ENCODE results near the gene CTNND1.

The CTNND1 gene

DNA sequence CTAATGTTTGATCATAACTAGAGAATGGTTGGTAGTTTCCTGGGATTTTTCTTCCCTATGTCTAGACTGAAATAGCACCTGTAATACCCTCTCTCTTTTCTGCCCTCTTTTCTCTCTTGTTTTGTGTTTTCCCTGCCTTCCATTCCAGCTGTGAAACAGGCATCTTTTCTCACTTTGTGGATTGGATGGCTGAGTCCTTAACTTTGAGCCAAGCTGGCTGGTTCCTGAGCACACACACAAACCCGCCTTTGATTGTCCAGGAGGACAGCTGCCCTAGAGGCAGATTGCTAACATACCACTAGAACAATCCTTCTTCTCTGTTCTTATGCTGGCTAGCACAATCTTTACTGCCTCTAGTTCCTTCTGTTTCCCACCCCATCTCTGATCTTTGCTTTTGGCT lies 17.7 kb downstream of the CTNND1 start:
- TF ChIP-seq CTCF (conservative IDR thresholded peaks at IDR 0.05; ENCODE audit: low read length), result peak; percentile 40
- no peak overlapping the region for H3K4me3 ChIP-seq (ENCODE audit: low read length)
- DNase-seq (ENCODE audit: low read depth), result peak; percentile 88

- TF ChIP-seq CTCF (conservative IDR thresholded peaks at IDR 0.05; ENCODE audit: low read length), result no peak
- H3K4me3 ChIP-seq (ENCODE audit: low read length), result no peak overlapping the region
- no peak for DNase-seq (ENCODE audit: low read depth)
Measured at GRCh38 chr11:57781529-57781943, 19.9 kb downstream of the CTNND1 start.

DNA sequence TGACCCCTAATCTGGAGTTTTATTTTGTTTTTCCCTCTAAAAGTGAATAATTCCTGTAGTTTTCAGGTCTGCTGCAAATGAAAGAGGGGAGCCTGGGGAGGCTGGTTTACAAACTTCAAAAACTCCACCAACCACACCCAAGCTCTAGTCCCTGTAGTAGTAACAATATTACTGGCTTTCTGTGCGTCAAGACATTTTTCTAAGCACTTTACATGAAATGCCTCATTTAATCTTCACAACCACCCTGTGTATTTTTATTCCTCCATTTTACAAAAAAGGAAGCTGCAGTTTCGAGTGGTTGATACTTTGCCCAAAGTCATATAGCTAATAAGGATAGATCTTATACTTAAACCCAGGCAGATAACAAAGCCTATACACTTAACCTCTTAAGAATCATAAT lies 23.5 kb downstream of the CTNND1 start:
- H3K4me3 ChIP-seq (ENCODE audit: low read length), result no peak overlapping the region
- DNase-seq (ENCODE audit: low read depth), result no peak
- TF ChIP-seq CTCF (conservative IDR thresholded peaks at IDR 0.05; ENCODE audit: low read length), result no peak

- peak; percentile 64 for DNase-seq (ENCODE audit: low read depth)
- TF ChIP-seq CTCF (conservative IDR thresholded peaks at IDR 0.05; ENCODE audit: low read length), result no peak
- no peak overlapping the region for H3K4me3 ChIP-seq (ENCODE audit: low read length)
Measured at GRCh38 chr11:57786436-57786835, 24.8 kb downstream of the CTNND1 start.

DNA sequence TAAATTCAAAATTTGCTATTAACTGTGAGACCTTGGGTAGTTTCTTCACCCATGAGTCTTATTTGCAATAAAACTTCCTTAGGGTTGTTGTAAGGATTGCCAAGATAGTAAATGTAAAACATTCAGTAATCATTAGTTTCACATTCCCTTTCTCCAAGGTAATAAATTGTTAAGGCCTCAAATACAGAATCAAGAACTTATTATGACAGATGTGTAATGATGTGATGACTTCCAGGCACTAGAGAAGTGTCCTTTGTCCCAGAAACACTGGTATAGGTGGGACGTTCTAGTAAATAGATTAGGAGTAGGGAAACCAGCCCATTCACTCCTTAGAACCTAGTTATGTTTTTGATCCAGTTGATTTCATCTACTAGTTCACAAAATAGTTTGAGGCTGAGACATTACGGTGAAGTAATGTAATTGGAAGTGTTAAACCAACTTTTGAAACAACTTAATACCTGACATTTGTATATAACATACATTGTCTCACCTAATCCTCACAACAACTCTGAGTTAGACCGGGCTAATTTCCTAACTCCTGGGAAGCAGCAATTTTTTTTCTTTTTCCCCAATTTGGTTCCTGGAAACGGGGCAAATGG lies 25.5 kb downstream of the CTNND1 start:
- no peak for DNase-seq (ENCODE audit: low read depth)
- H3K4me3 ChIP-seq (ENCODE audit: low read length), result no peak overlapping the region
- TF ChIP-seq CTCF (conservative IDR thresholded peaks at IDR 0.05; ENCODE audit: low read length), result no peak

DNA sequence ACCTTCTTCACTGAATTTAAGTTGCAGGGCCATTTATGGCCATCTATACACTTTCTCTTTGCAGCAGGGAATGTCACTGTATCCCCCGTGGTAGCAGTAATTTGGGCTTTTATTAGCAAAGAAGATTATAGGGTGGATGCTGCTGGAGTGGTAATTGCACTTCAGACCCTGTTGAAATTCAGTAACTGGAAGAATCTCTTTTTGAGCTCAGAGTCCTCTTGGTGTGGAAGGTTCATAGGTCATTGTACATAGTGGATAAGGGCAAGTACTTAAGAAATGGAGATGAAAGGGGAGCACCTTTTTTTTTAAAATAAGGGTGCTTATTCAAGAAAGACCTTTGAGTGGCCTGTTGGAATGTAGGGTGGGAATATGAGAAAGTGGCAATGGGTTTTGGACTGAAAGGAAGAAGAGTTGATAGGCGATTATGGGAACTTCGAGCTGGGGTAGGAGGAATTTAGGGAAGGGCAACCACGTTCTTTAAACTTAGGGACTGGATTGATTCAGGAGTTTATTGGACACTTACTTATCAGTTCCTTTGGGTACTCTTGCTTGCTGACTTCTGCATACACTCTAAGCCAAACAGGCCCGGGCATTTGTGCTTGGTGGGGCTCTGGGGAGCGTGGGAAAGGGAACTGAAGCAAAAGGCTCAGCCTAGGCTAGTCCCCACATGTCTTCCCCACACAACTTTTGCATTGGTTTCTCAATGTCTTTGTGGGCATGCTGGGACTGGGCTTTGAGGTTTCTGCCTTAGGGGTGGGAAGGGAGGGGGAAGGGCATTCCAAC lies 26.5 kb downstream of the CTNND1 start:
- H3K4me3 ChIP-seq (ENCODE audit: low read length), result no peak overlapping the region
- DNase-seq (ENCODE audit: low read depth), result peak; percentile 59
- TF ChIP-seq CTCF (conservative IDR thresholded peaks at IDR 0.05; ENCODE audit: low read length), result no peak

DNA sequence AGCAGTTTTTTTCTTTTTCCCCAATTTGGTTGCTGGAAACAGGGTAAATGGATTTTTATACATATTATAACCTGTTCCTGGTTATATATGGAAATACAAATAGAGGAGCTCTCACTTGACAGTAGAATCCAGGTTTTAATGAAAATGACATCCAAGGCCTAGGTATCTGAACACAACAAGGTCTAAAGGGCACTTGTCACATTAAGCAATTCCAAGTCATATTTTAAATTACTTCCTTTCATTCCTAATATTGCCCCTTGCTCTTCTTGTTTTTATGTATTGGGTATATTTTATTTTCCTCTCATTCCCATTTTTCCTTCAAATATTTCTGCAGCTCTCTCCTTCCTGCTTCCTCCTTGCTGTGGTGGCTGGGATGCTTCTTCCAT lies 27.1 kb downstream of the CTNND1 start:
- no peak for DNase-seq (ENCODE audit: low read depth)
- no peak for TF ChIP-seq CTCF (conservative IDR thresholded peaks at IDR 0.05; ENCODE audit: low read length)
- no peak overlapping the region for H3K4me3 ChIP-seq (ENCODE audit: low read length)

All from AG10803 (cell line).